CD4-positive, alpha-beta T cell (primary cell): Measurements from ENCODE around the gene PACSIN1. TPM values are rescaled to one million over a fixed set of nuclear protein-coding genes. Genes with fewer than 3 reads are reported as not detected.

Experiments
- ATAC-seq: fragments of 200-7000 bp; cut with Tn5 transposase; one replicate; pipeline ENCODE4 v1.10.0; 2022; ENCODE audit warnings: mild to moderate bottlenecking; ENCODE audit not compliant: poor library complexity
- CTCF ChIA-PET: fragments of 350-600 bp; sonication (Branson Sonifier 250); formaldehyde crosslinking; loops from one replicate; lab custom pipeline; 2021; ENCODE audit warnings: antibody characterized with exemption, inconsistent platforms; lab: Charles Lee
- POLR2A ChIA-PET: fragments of 350-600 bp; sonication (Branson Sonifier 250); formaldehyde crosslinking; loops from one replicate; lab custom pipeline; 2021; ENCODE audit warnings: antibody characterized with exemption, inconsistent platforms; lab: Charles Lee
- DNase-seq, 14 experiments: peaks; one replicate each; pipeline ENCODE4 v3.0.0-alpha.2; 2013 to 2020; ENCODE audit warnings: mixed read lengths in 2 of 14
- H3K27ac ChIP-seq, 2 donors: one replicate each; pipeline versions ENCODE4 v1.5.1 to v1.7.0; 2013; ENCODE audit warnings: low read length in 2 of 2, low read depth in 1 of 2, mild to moderate bottlenecking in 1 of 2
- H3K27me3 ChIP-seq, 2 experiments: 1 replicate in 1 of 2; 2 replicates in 1 of 2; pipeline versions ENCODE4 v1.6.1 to v1.7.0; 2013; ENCODE audit warnings: low read length in 2 of 2, control low read depth in 1 of 2, mild to moderate bottlenecking in 1 of 2, moderate library complexity in 1 of 2; ENCODE audit not compliant: insufficient read depth in 2 of 2, control insufficient read depth in 1 of 2
- H3K36me3 ChIP-seq: one replicate; pipeline ENCODE4 v1.6.1; 2013; ENCODE audit warnings: low read length, control low read depth; ENCODE audit not compliant: insufficient read depth
- H3K4me1 ChIP-seq: one replicate; pipeline ENCODE4 v1.6.1; 2013; ENCODE audit warnings: low read length, control low read depth; ENCODE audit not compliant: insufficient read depth
- H3K4me3 ChIP-seq: one replicate; pipeline ENCODE4 v1.5.1; 2013; ENCODE audit warnings: mild to moderate bottlenecking, low read length, moderate library complexity
- H3K9me3 ChIP-seq, 2 experiments: 1 replicate in 1 of 2; 2 replicates in 1 of 2; pipeline versions ENCODE4 v1.6.1 to v1.7.0; 2013; ENCODE audit warnings: low read length in 2 of 2, mild to moderate bottlenecking in 2 of 2, control low read depth in 1 of 2, moderate library complexity in 1 of 2; ENCODE audit not compliant: control insufficient read depth in 1 of 2, insufficient read depth in 1 of 2
- H3K27ac Mint-ChIP-seq: one replicate; pipeline ENCODE4 v1.8.0; 2020; ENCODE audit warnings: mixed read lengths
- H3K27me3 Mint-ChIP-seq: one replicate; pipeline ENCODE4 v1.8.0; 2021; ENCODE audit warnings: mixed read lengths
- H3K36me3 Mint-ChIP-seq: one replicate; pipeline ENCODE4 v1.8.0; 2021; ENCODE audit warnings: low read depth, mixed read lengths
- H3K4me1 Mint-ChIP-seq: one replicate; pipeline ENCODE4 v1.8.0; 2021; ENCODE audit warnings: low read depth, mixed read lengths
- H3K4me3 Mint-ChIP-seq: one replicate; pipeline ENCODE4 v1.8.0; 2020; ENCODE audit warnings: mild to moderate bottlenecking, mixed read lengths
- H3K9me3 Mint-ChIP-seq: one replicate; pipeline ENCODE4 v1.8.0; 2020; ENCODE audit warnings: mixed read lengths
- CTCF ChIP-seq: fragments of 200-600 bp; IDR thresholded peaks from one replicate; pipeline ENCODE4 v1.8.0; 2022; ENCODE audit warnings: antibody characterized with exemption, mild to moderate bottlenecking
- intact Hi-C, 2 experiments: fragments of 100-400 bp; cut with DNase I in 1 of 2; cut with micrococcal nuclease in 1 of 2; formaldehyde crosslinking; loops; one replicate each; pipeline versions ENCODE4 v1.15.1 to v1.9.0; 2023 to 2025; cut with DNase I, micrococcal nuclease
- total RNA-seq, 174 experiments: library from RNA in 2 of 174; stranded (reverse) in 2 of 174; gene quantifications; one replicate each; pipeline ENCODE4 v1.2.3 and lab custom pipeline; 2021 to 2026

PACSIN1 gene
- total RNA-seq, 2 experiments from 2014 or later: 1.3 to 1.4 TPM

GRCh38 chr6:34580707-34581560, 115.1 kb downstream of the PACSIN1 start:
- peaks cover 3% of the 10 kb centered on the region for H3K36me3 ChIP-seq
- peaks cover 6% of the 10 kb centered on the region for H3K4me1 Mint-ChIP-seq
- H3K27ac Mint-ChIP-seq: no peak overlapping the region
- no peak overlapping the region for H3K4me3 Mint-ChIP-seq
- CTCF ChIA-PET: interaction anchor here (0.5 to 1.3 kb wide), 2 partner anchors 20 to 381 kb away, joined by 3 read pairs; no protein-coding TSS in a partner anchor
- H3K27me3 ChIP-seq: no peaks in the 10 kb centered on the region
- no peaks in the 10 kb centered on the region for H3K9me3 ChIP-seq
- no peaks in the 10 kb centered on the region for H3K27me3 Mint-ChIP-seq
- DNase-seq: no peak
- intact Hi-C loops: no loop called here
- peaks cover 4% of the 10 kb centered on the region for H3K36me3 Mint-ChIP-seq
- H3K4me3 ChIP-seq: no peak overlapping the region
- no peak overlapping the region for H3K27ac ChIP-seq
- POLR2A ChIA-PET: no interaction called here
- no peak for TF ChIP-seq CTCF
- H3K4me1 ChIP-seq: no peaks in the 10 kb centered on the region
- no peak for ATAC-seq
- no peaks in the 10 kb centered on the region for H3K9me3 Mint-ChIP-seq

GRCh38 chr6:34581561-34581920, 115.7 kb downstream of the PACSIN1 start:
- DNase-seq (no peak), ATAC-seq (no peak)
- Histone ChIP-seq H3K27ac (no peak overlapping the region), H3K27me3 (no peaks in the 10 kb centered on the region), H3K4me3 (no peak overlapping the region), H3K4me1 (no peaks in the 10 kb centered on the region), H3K36me3 (peaks cover 8% of the 10 kb centered on the region), H3K9me3 (no peaks in the 10 kb centered on the region)
- intact Hi-C loops: no loop called here
- ChIA-PET CTCF (no interaction called here), POLR2A (no interaction called here)
- Mint-ChIP-seq H3K27me3 (no peaks in the 10 kb centered on the region), H3K36me3 (peaks cover 4% of the 10 kb centered on the region), H3K4me3 (no peak overlapping the region), H3K4me1 (peaks cover under 1% of the 10 kb centered on the region), H3K9me3 (no peaks in the 10 kb centered on the region), H3K27ac (no peak overlapping the region)
- no peak for TF ChIP-seq CTCF

GRCh38 chr6:34583461-34583860, 117.6 kb downstream of the PACSIN1 start:
- H3K27me3 Mint-ChIP-seq: no peaks in the 10 kb centered on the region
- peaks cover 14% of the 10 kb centered on the region for H3K36me3 Mint-ChIP-seq
- no peaks in the 10 kb centered on the region for H3K27me3 ChIP-seq
- ATAC-seq (peak; percentile 41), DNase-seq (peak in 2 of 14 experiments; percentile 10 to 25)
- no peaks in the 10 kb centered on the region for H3K4me1 ChIP-seq
- no peaks in the 10 kb centered on the region for H3K9me3 Mint-ChIP-seq
- CTCF ChIA-PET: interaction anchor here (1.2 kb wide), 1 partner anchor 56 kb away, joined by 3 read pairs; no protein-coding TSS in a partner anchor
- H3K9me3 ChIP-seq: no peaks in the 10 kb centered on the region
- H3K36me3 ChIP-seq: peaks cover 21% of the 10 kb centered on the region
- TF ChIP-seq CTCF: no peak
- POLR2A ChIA-PET: no interaction called here
- peak overlapping the region; percentile 36 for H3K27ac Mint-ChIP-seq
- intact Hi-C loops: no loop called here
- H3K4me1 Mint-ChIP-seq: no peaks in the 10 kb centered on the region
- H3K4me3 Mint-ChIP-seq: no peak overlapping the region
- no peak overlapping the region for H3K27ac ChIP-seq
- no peak overlapping the region for H3K4me3 ChIP-seq
